A673 (cell line): ENCODE data around the gene STARD3NL. TPM values are rescaled to one million over a fixed set of nuclear protein-coding genes. Genes with fewer than 3 reads are reported as not detected.
"Not testable (repeated sequence)": the region's sequence is repeated elsewhere in the genome, so short reads cannot be mapped to it uniquely, and the experiment has no call there.

Source experiments
- BruUV-seq: library from RNA; stranded (reverse); fragments of 400-500 nt; replicated peaks from 2 replicates; lab custom pipeline; 2021; lab: Mats Ljungman, UMichigan
- CTCF ChIA-PET: fragments of 300-600 bp; sonication (Branson Sonifier 250); formaldehyde crosslinking; loops from one replicate; lab custom pipeline; 2022; ENCODE audit warnings: antibody characterized with exemption; lab: Charles Lee
- POLR2A ChIA-PET: fragments of 300-600 bp; sonication (Branson Sonifier 250); formaldehyde crosslinking; loops from one replicate; lab custom pipeline; 2022; ENCODE audit warnings: antibody characterized with exemption; ENCODE audit not compliant: low non-redundant PET; lab: Charles Lee
- DNase-seq: peaks from one replicate; pipeline ENCODE4 v3.0.0-alpha.2; 2015; ENCODE audit warnings: low spot score
- H3K27ac ChIP-seq: fragments of 200-600 bp; sonication (generic); 2 replicates; pipeline ENCODE4 v1.5.1; 2016; ENCODE audit warnings: mixed run types, low read depth, mild to moderate bottlenecking, mixed read lengths, antibody characterized with exemption, low read length; ENCODE audit not compliant: poor library complexity, severe bottlenecking
- H3K27me3 ChIP-seq: fragments of 200-600 bp; sonication (generic); replicated peaks from 2 replicates; pipeline ENCODE4 v1.6.1; 2017; ENCODE audit warnings: mixed run types, low read depth, mild to moderate bottlenecking, mixed read lengths, antibody characterized with exemption, low read length; ENCODE audit not compliant: insufficient read depth, poor library complexity
- H3K36me3 ChIP-seq: fragments of 200-600 bp; sonication (generic); 2 replicates; pipeline ENCODE4 v1.6.1; 2016; ENCODE audit warnings: mixed run types, mild to moderate bottlenecking, mixed read lengths, antibody characterized with exemption, low read length; ENCODE audit not compliant: insufficient read depth, poor library complexity, severe bottlenecking
- H3K4me1 ChIP-seq: fragments of 200-600 bp; sonication (generic); 2 replicates; pipeline ENCODE4 v1.6.1; 2017; ENCODE audit warnings: mixed run types, mild to moderate bottlenecking, mixed read lengths, antibody characterized with exemption, low read length; ENCODE audit not compliant: insufficient read depth, poor library complexity, severe bottlenecking
- H3K4me3 ChIP-seq: fragments of 200-600 bp; sonication (generic); 2 replicates; pipeline ENCODE4 v1.5.1; 2016; ENCODE audit warnings: low read depth, mixed run types, mild to moderate bottlenecking, mixed read lengths, low read length; ENCODE audit not compliant: poor library complexity, severe bottlenecking
- H3K9me3 ChIP-seq: fragments of 200-600 bp; sonication (generic); 2 replicates; pipeline ENCODE4 v1.6.1; 2016; ENCODE audit warnings: mixed run types, low read depth, mild to moderate bottlenecking, mixed read lengths, antibody characterized with exemption, low read length; ENCODE audit not compliant: poor library complexity, severe bottlenecking
- EZH2 ChIP-seq: fragments of 200-600 bp; sonication (generic); IDR thresholded peaks from 2 replicates; pipeline ENCODE4 v1.6.1; 2017; ENCODE audit warnings: borderline replicate concordance, low read depth, mild to moderate bottlenecking, mixed read lengths, antibody characterized with exemption, low read length; ENCODE audit not compliant: poor library complexity, severe bottlenecking
- intact Hi-C: fragments of 100-400 bp; cut with micrococcal nuclease; formaldehyde crosslinking; loops from one replicate; pipeline ENCODE4 v1.10.0; 2022; ENCODE audit not compliant: unreplicated experiment
- total RNA-seq: library from RNA; stranded (reverse); gene quantifications from 2 replicates; pipeline ENCODE4 v1.2.3, GENCODE V29; 2021
- TF ChIP-seq, protein P1 (sequence below): fragments of 300-800, 200-600 bp; sonication (generic); conservative IDR thresholded peaks from 2 replicates; pipeline ENCODE4 v1.5.1; 2017; ENCODE audit warnings: low read depth, mild to moderate bottlenecking, antibody characterized with exemption, low read length, moderate library complexity, mixed read lengths

STARD3NL gene
- total RNA-seq, 1 experiment from 2014 or later: 34.8 TPM

DNA sequence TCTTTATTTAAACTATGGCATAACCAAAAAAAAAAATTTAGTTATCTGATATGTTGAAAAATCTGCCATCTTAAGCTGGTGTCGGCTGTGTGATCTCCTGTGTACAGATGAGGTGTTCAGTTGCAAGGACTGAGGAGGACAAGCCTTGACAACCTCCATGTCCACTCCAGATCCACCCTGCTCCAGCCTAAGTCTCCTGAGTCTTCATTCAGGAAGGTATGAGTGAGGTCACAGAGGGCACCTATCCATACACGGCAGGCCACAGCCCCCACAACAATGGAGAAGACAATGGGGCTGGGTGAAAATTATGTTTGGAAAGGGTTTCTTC lies 79.3 kb downstream of the STARD3NL start:
- H3K36me3 ChIP-seq: no peaks in the 10 kb centered on the region
- H3K27ac ChIP-seq: no peak overlapping the region
- no peak for TF ChIP-seq EZH2
- TF ChIP-seq, protein P1, sequence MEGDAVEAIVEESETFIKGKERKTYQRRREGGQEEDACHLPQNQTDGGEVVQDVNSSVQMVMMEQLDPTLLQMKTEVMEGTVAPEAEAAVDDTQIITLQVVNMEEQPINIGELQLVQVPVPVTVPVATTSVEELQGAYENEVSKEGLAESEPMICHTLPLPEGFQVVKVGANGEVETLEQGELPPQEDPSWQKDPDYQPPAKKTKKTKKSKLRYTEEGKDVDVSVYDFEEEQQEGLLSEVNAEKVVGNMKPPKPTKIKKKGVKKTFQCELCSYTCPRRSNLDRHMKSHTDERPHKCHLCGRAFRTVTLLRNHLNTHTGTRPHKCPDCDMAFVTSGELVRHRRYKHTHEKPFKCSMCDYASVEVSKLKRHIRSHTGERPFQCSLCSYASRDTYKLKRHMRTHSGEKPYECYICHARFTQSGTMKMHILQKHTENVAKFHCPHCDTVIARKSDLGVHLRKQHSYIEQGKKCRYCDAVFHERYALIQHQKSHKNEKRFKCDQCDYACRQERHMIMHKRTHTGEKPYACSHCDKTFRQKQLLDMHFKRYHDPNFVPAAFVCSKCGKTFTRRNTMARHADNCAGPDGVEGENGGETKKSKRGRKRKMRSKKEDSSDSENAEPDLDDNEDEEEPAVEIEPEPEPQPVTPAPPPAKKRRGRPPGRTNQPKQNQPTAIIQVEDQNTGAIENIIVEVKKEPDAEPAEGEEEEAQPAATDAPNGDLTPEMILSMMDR: no peak
- no TSS peak for BruUV-seq
- H3K9me3 ChIP-seq: no peaks in the 10 kb centered on the region
- H3K4me1 ChIP-seq: no peaks in the 10 kb centered on the region
- ChIA-PET CTCF (no interaction called here), POLR2A (no interaction called here)
- no peak overlapping the region for H3K4me3 ChIP-seq
- no peaks in the 10 kb centered on the region for H3K27me3 ChIP-seq
- intact Hi-C loops: no loop called here
- no peak for DNase-seq

DNA sequence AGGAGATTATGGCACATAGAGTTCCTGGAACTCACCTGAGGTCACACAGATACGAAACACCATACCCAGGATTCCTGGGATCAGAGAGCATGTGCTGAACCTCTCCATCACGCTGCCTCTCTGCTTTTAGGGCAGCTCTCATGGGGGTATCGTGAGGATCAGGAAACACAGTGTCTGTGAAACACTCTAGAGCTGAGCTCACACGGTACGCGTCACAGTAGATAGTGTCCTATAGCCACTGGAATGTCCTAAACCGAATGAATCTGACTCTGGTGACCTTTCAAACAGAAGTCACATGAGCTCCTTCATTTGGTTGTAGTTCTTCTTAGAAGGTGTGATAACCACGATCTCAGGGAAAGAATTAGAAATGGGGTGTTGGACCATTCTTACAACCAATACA lies 81.1 kb downstream of the STARD3NL start:
- intact Hi-C loops, H3K4me1 ChIP-seq, DNase-seq, H3K9me3 ChIP-seq, H3K4me3 ChIP-seq, H3K36me3 ChIP-seq, H3K27me3 ChIP-seq, BruUV-seq, H3K27ac ChIP-seq, CTCF ChIA-PET: not testable (repeated sequence)
- POLR2A ChIA-PET: interaction anchor here (0.6 kb wide), 1 partner anchor 129 kb away, joined by 5 read pairs; no protein-coding TSS in a partner anchor

DNA sequence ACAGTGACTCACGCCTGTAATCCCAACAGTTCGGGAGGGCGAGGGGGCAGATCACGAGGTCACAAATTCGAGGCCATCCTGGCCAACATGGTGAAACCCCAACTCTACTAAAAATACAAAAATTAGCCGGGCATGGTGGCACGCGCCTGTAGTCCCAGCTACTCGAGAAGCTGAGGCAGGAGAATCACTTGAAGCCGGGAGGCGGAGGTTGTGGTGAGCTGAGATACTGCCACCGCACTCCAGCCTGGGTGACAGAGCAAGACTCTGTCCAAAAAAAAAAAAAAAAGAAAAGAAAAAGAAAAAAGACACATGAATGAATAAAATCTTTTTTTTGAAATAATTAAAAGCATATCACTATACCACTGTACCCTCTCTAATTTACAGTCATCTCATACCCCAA lies 83.6 kb downstream of the STARD3NL start:
- H3K27me3 ChIP-seq, POLR2A ChIA-PET, H3K4me3 ChIP-seq, H3K27ac ChIP-seq, BruUV-seq, CTCF ChIA-PET, intact Hi-C loops, H3K4me1 ChIP-seq, H3K9me3 ChIP-seq, DNase-seq, H3K36me3 ChIP-seq: not testable (repeated sequence)

DNA sequence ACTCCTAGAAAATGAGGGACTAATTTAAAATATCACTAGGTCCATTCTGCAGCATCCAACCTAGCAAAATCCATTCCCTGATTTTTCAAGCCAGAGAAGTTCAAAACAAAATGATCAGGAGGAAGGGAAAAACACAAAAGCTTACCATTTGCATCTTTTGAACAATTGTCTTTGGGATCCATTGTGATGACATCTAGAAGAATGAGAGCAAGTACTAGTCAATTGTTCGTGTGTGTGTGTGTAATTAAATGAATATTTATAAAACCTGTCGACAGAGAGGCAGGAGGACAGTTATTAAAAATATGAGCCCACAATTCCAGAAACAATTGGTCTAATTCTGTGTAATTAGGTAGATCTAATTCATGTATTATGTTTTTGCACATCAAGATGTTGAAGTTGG lies 84.0 kb downstream of the STARD3NL start:
- H3K4me3 ChIP-seq, H3K27me3 ChIP-seq, H3K4me1 ChIP-seq, H3K9me3 ChIP-seq, POLR2A ChIA-PET, BruUV-seq, H3K36me3 ChIP-seq, H3K27ac ChIP-seq, intact Hi-C loops, DNase-seq, CTCF ChIA-PET: not testable (repeated sequence)

DNA sequence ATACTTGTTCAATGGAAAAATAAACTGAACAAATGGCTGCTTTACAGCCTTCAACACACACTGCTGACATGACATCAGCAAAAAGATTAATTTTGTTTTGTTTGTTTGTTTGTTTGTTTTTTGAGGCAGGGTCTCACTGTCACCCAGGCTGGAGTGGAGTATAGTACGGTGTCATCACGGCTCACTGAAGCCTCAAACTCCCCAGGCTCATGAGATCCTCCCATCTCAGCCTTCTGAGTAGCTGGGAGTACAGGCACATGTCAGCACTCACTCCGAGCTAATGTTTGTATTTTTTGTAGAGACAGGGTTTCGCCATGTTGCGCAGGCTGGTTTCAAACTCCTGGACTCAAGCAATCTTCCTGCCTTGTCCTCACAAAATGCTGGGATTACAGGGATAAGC lies 84.5 kb downstream of the STARD3NL start:
- H3K4me3 ChIP-seq: no peak overlapping the region
- CTCF ChIA-PET: no interaction called here
- H3K9me3 ChIP-seq: no peaks in the 10 kb centered on the region
- DNase-seq: no peak
- TF ChIP-seq, protein P1: no peak
- no peak for TF ChIP-seq EZH2
- intact Hi-C loops: no loop called here
- POLR2A ChIA-PET: no interaction called here
- H3K36me3 ChIP-seq: no peaks in the 10 kb centered on the region
- no peak overlapping the region for H3K27ac ChIP-seq
- no peaks in the 10 kb centered on the region for H3K27me3 ChIP-seq
- H3K4me1 ChIP-seq: no peaks in the 10 kb centered on the region
- BruUV-seq: no TSS peak

DNA sequence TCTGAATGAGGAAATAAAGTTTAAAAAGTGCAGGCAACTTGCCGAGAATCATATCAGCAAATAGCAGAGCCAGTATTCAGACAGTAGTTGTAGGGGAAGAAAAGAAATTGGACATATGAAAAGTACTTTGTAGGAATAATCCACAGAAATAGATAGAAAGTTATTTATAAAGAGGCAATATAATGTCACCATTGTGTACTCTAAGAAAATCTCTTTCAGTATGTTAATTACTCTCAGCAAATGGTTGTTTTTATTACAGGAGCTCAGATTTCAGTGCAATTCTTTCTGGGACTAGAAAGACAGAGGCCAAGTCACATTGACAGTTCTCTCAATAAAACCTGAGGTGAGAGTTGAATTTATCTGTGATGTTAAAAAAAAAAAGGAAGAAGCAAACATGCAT lies 85.2 kb downstream of the STARD3NL start:
- H3K27ac ChIP-seq, H3K36me3 ChIP-seq, intact Hi-C loops, CTCF ChIA-PET, BruUV-seq, DNase-seq, POLR2A ChIA-PET, H3K27me3 ChIP-seq, H3K4me1 ChIP-seq, H3K9me3 ChIP-seq, H3K4me3 ChIP-seq: not testable (repeated sequence)
